Measurements from ENCODE around the gene FSTL4. TPM values are rescaled to one million over a fixed set of nuclear protein-coding genes. Genes with fewer than 3 reads are reported as not detected.

The FSTL4 gene
- total RNA-seq, 4 donors from 2014 or later, result 0.27 TPM; not detected in 3

DNA sequence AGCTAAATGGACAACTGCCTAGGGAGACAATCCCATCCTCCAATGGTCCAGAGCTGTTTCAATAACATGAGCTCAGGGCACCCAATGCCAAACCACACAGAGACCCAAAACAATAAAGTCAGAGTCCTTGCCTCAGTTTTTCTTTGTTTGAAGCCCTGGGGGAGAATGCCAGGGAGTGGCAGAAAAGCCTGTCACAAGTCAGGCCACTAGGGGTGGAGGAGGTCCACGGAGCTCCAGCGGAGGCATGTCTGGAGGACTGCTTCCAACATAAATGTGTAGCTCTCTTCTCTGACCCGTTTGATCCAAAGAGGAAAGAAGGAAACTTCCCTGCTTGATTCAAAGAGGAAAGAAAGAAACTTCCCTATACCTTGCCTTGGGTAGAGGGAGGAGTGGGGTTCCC is 385.3 kb downstream of the FSTL4 start:
- Histone ChIP-seq H3K27ac (no peak overlapping the region), H3K4me1 (peaks cover 12 to 35% (median 23%) of the 10 kb centered on the region in 4 donors), H3K27me3 (no peaks in the 10 kb centered on the region), H3K9me3 (no peaks in the 10 kb centered on the region), H3K36me3 (no peaks in the 10 kb centered on the region), H3K4me3 (no peak overlapping the region)
- intact Hi-C loops (cut with DNase I; ENCODE audit: low total_unique reads) (no loop called here), in situ Hi-C loops (cut with MboI; ENCODE audit: low pct_ligation_motif_present in 1 of 4, low pct_unique_long_range_greater_than_20kb in 1 of 4, low sequenced_read_pairs in 3 of 4) (no loop called here)
- TF ChIP-seq POLR2A (IDR thresholded peaks at IDR 0.05) (no peak), EP300 (IDR thresholded peaks at IDR 0.05; ENCODE audit: low read depth) (no peak), POLR2AphosphoS5 (IDR thresholded peaks at IDR 0.05) (no peak)
- TF ChIP-seq, protein P1, sequence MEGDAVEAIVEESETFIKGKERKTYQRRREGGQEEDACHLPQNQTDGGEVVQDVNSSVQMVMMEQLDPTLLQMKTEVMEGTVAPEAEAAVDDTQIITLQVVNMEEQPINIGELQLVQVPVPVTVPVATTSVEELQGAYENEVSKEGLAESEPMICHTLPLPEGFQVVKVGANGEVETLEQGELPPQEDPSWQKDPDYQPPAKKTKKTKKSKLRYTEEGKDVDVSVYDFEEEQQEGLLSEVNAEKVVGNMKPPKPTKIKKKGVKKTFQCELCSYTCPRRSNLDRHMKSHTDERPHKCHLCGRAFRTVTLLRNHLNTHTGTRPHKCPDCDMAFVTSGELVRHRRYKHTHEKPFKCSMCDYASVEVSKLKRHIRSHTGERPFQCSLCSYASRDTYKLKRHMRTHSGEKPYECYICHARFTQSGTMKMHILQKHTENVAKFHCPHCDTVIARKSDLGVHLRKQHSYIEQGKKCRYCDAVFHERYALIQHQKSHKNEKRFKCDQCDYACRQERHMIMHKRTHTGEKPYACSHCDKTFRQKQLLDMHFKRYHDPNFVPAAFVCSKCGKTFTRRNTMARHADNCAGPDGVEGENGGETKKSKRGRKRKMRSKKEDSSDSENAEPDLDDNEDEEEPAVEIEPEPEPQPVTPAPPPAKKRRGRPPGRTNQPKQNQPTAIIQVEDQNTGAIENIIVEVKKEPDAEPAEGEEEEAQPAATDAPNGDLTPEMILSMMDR (IDR thresholded peaks at IDR 0.05), result no peak
- no peak for DNase-seq
- WGBS, 2 donors (ENCODE audit: low coverage in 1 of 2), result 61 to 82% methylated on average over 3 of the region's 3 CpGs

DNA sequence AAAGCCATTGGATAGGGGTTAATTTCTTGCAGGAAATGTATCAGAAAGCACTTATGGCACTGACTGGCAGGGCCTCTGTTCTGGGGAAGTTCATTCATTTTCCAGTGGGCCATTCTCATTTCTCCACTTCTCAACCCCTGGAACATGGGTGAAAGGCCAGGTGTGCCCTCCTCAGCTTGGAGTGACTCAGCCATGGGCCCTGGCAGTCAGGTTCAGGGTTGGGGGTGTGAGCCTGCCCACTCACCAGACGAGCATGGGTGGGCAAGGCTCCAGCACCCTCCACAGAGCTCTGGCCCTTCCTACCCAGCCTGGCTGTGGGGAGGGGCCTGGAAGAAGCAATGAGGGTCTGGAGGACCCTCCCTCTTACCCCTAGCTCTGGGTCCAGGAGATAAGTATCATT is 386.2 kb downstream of the FSTL4 start:
- Histone ChIP-seq H3K27me3 (no peaks in the 10 kb centered on the region), H3K4me3 (no peak overlapping the region), H3K9me3 (no peaks in the 10 kb centered on the region), H3K27ac (peak overlapping the region; percentile 50 to 72 (median 66)), H3K4me1 (peaks cover 12 to 26% (median 19%) of the 10 kb centered on the region in 4 donors), H3K36me3 (no peaks in the 10 kb centered on the region)
- in situ Hi-C loops (cut with MboI; ENCODE audit: low pct_ligation_motif_present in 1 of 4, low pct_unique_long_range_greater_than_20kb in 1 of 4, low sequenced_read_pairs in 3 of 4) (no loop called here), intact Hi-C loops (cut with DNase I; ENCODE audit: low total_unique reads) (no loop called here)
- no peak for DNase-seq
- 100% methylated on average over 1 of the region's 1 CpG; no CpG with 5 or more reads in 1 of the 2 donors for WGBS, 2 donors (ENCODE audit: low coverage in 1 of 2)
- TF ChIP-seq, protein P1 (IDR thresholded peaks at IDR 0.05), result no peak
- no peak for TF ChIP-seq POLR2A (IDR thresholded peaks at IDR 0.05)
- TF ChIP-seq EP300 (IDR thresholded peaks at IDR 0.05; ENCODE audit: low read depth), result no peak
- TF ChIP-seq POLR2AphosphoS5 (IDR thresholded peaks at IDR 0.05), result no peak

DNA sequence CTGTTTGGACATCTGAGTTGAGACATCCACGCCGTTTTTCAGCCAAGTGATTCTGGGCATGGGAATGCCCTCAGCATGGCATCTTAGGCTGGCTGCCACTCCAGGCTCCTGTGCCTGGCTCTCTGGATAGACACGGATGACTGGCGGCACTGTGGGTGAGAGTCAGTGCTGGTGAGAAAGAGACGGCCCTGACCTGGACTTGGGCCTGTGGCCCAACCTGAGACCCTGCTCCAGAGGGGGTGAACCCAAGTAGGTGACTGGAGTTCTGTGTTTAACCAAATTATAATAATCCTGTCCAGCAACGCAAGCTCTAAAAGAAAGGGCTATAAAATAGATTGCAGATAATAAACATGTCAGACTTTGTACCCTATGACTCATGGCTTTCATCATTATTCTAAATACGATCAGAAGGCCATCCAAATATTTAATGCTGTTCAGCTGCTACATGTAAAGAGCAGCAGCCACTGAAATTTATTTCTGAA is 386.6 kb downstream of the FSTL4 start:
- Histone ChIP-seq H3K4me3 (no peak overlapping the region), H3K4me1 (peaks cover 12 to 25% (median 19%) of the 10 kb centered on the region in 4 donors), H3K27ac (peak overlapping the region; percentile 50 to 72 (median 66)), H3K36me3 (no peaks in the 10 kb centered on the region), H3K27me3 (no peaks in the 10 kb centered on the region), H3K9me3 (no peaks in the 10 kb centered on the region)
- TF ChIP-seq POLR2AphosphoS5 (IDR thresholded peaks at IDR 0.05) (peak in 2 of 3 donors; percentile 37 to 64), POLR2A (IDR thresholded peaks at IDR 0.05) (no peak), EP300 (IDR thresholded peaks at IDR 0.05; ENCODE audit: low read depth) (no peak)
- TF ChIP-seq, protein P1 (IDR thresholded peaks at IDR 0.05), result no peak
- WGBS, 2 donors (ENCODE audit: low coverage in 1 of 2), result 24 to 32% methylated on average over 4 to 7 of the region's 7 CpGs
- intact Hi-C loops (cut with DNase I; ENCODE audit: low total_unique reads), result no loop called here
- DNase-seq, result peak; percentile 30
- in situ Hi-C loops (cut with MboI; ENCODE audit: low pct_ligation_motif_present in 1 of 4, low pct_unique_long_range_greater_than_20kb in 1 of 4, low sequenced_read_pairs in 3 of 4), result no loop called here

DNA sequence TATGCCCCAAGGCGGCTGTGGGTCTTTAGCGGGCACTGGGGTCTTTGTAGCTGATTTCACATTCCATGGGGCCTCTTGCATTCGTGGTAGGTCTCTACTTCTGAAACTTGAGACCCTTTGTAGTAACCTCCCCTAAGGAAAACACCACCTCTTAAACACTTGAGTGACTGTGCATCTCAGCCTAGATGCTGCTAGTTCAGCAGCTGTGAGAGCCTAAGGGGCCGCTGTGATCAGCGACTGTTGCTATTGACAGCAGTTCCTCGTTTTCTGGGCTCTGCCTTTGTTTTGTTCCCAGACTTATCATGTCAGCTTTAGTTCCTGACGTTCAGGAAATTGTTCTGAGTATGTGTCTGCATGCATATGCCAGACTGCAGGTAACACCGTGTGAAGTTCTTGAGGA is 389.4 kb downstream of the FSTL4 start:
- 77% methylated on average over 8 of the region's 8 CpGs; no CpG with 5 or more reads in 1 of the 2 donors for WGBS, 2 donors (ENCODE audit: low coverage in 1 of 2)
- Histone ChIP-seq H3K4me3 (no peak overlapping the region), H3K36me3 (no peaks in the 10 kb centered on the region), H3K27me3 (no peaks in the 10 kb centered on the region), H3K9me3 (no peaks in the 10 kb centered on the region), H3K27ac (no peak overlapping the region), H3K4me1 (peaks cover 12 to 25% (median 19%) of the 10 kb centered on the region in 4 donors)
- DNase-seq, result no peak
- in situ Hi-C loops (cut with MboI; ENCODE audit: low pct_ligation_motif_present in 1 of 4, low pct_unique_long_range_greater_than_20kb in 1 of 4, low sequenced_read_pairs in 3 of 4), result no loop called here
- no peak for TF ChIP-seq EP300 (IDR thresholded peaks at IDR 0.05; ENCODE audit: low read depth)
- TF ChIP-seq POLR2A (IDR thresholded peaks at IDR 0.05), result no peak
- TF ChIP-seq POLR2AphosphoS5 (IDR thresholded peaks at IDR 0.05), result no peak
- TF ChIP-seq, protein P1 (IDR thresholded peaks at IDR 0.05), result no peak
- intact Hi-C loops (cut with DNase I; ENCODE audit: low total_unique reads), result no loop called here

Data from transverse colon (tissue), 4 donors.